GM12874 (cell line): ENCODE results near the gene PPP1R18.
A peak's percentile ranks its signal among the peaks of the same experiment; 100 is the strongest.

ENCODE experiments used
- CTCF ChIP-seq: IDR thresholded peaks from 2 replicates; pipeline ENCODE4 v1.5.1; 2011; ENCODE audit warnings: low read depth, mild to moderate bottlenecking, control low read depth, low read length, moderate library complexity; ENCODE audit not compliant: insufficient read depth

Gene PPP1R18

GRCh38 chr6:30681766-30682142, 4.7 kb downstream of the PPP1R18 start:
- TF ChIP-seq CTCF = no peak

GRCh38 chr6:30679765-30680535, 6.5 kb downstream of the PPP1R18 start:
- no peak for TF ChIP-seq CTCF

- peak; percentile 97 for TF ChIP-seq CTCF
These were observed 7.3 kb downstream of the PPP1R18 start for GRCh38 chr6:30678964-30679726.

- TF ChIP-seq CTCF = no peak
These were observed 9.7 kb downstream of the PPP1R18 start for GRCh38 chr6:30676660-30677285.

- TF ChIP-seq CTCF = peak; percentile 77
These were observed 13.8 kb downstream of the PPP1R18 start, which contains the start of gene DHX16 for GRCh38 chr6:30672445-30673253. Gene DHX16 (minus strand): TSS chr6:30673006. CDS start chr6:30672841, 165 bp downstream.

- 0 out of 2 replicates have a peak, but pooled peaks have one; percentile 5 for TF ChIP-seq CTCF
These were observed 15.5 kb downstream of the PPP1R18 start for GRCh38 chr6:30670760-30671527.
